ENCODE data around the gene BFSP2.
"Not testable (repeated sequence)": the region's sequence is repeated elsewhere in the genome, so short reads cannot be mapped to it uniquely, and the experiment has no call there.

BFSP2 gene

DNA sequence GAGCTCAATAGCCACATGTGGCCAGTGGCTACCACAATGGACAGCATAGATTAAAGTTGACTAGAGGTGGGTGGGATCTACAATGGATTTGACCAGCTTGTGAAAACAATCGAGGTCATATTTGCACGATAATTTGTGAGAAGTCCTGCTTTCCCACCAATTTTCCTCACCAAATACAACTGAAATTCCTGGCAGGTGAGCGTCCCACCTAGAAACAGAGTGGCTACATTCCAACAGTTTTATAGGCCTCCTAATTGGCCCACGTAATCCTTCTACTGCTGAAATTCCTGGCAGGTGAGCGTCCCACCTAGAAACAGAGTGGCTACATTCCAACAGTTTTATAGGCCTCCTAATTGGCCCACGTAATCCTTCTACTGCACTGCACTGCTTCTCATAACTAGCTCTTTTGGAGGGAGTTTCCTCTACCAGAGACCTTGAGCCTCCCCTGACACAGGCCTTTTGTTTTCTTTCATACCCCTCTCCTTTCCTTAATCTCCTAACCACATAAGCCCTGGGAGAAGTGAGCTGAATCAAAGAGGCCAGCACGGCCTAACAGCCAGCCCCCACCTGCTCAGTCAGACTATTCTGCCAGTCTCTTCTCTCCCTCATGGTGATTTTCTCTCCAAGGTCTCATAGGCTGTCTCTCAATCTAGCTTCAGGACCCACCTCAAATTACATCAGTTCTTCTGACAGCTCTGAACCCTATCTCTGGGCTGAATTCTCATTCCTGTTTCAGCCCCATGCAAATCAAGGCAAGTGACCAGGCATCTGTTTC lies 80.2 kb downstream of the BFSP2 start:
- Histone ChIP-seq H3K4me1 (ENCODE audit: control insufficient read depth, low read length) (peaks cover 91% of the 10 kb centered on the region), H3K27ac (ENCODE audit: low read depth, low read length) (peak overlapping the region; percentile 97)
- TF ChIP-seq, protein P1, sequence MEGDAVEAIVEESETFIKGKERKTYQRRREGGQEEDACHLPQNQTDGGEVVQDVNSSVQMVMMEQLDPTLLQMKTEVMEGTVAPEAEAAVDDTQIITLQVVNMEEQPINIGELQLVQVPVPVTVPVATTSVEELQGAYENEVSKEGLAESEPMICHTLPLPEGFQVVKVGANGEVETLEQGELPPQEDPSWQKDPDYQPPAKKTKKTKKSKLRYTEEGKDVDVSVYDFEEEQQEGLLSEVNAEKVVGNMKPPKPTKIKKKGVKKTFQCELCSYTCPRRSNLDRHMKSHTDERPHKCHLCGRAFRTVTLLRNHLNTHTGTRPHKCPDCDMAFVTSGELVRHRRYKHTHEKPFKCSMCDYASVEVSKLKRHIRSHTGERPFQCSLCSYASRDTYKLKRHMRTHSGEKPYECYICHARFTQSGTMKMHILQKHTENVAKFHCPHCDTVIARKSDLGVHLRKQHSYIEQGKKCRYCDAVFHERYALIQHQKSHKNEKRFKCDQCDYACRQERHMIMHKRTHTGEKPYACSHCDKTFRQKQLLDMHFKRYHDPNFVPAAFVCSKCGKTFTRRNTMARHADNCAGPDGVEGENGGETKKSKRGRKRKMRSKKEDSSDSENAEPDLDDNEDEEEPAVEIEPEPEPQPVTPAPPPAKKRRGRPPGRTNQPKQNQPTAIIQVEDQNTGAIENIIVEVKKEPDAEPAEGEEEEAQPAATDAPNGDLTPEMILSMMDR (IDR thresholded peaks at IDR 0.05; ENCODE audit: low read depth, low read length, poor library complexity, severe bottlenecking): no peak
- no peak for TF ChIP-seq EZH2phosphoT487 (IDR thresholded peaks at IDR 0.05; ENCODE audit: borderline replicate concordance, low read length)

DNA sequence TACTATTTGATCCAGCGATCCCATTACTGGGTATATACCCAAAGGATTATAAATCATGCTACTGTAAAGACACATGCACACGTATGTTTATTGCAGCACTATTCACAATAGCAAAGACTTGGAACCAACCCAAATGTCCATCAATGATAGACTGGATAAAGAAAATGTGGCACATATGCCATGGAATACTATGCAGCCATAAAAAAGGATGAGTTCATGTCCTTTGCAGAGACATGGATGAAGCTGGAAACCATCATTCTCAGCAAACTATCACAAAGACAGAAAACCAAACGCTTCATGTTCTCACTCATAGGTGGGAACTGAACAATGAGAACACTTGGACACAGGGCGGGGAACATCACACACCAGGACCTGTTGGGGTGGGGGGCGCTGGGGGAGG lies 82.6 kb downstream of the BFSP2 start:
- peaks cover 51% of the 10 kb centered on the region for H3F3A ChIP-seq (ENCODE audit: control insufficient read depth, insufficient read depth)
- peaks cover 66% of the 10 kb centered on the region for H3K79me2 ChIP-seq (ENCODE audit: control insufficient read depth, low read length)
- H3K9me3 ChIP-seq (ENCODE audit: control insufficient read depth, insufficient read depth, low read length): peaks cover 29% of the 10 kb centered on the region
- H4K20me1 ChIP-seq (ENCODE audit: control insufficient read depth, insufficient read depth, low read depth, low read length); H3K4me3 ChIP-seq (ENCODE audit: low read length); H3K4me2 ChIP-seq (ENCODE audit: low read length); H3K27ac ChIP-seq (ENCODE audit: low read depth, low read length); H3K27me3 ChIP-seq (ENCODE audit: control insufficient read depth, low read length); H3K9me2 ChIP-seq (replicated peaks; ENCODE audit: control insufficient read depth, low read length): not testable (repeated sequence)
- H3K36me3 ChIP-seq (ENCODE audit: control insufficient read depth, low read length): peaks cover 37% of the 10 kb centered on the region
- H3K4me1 ChIP-seq (ENCODE audit: control insufficient read depth, low read length): peaks cover 67% of the 10 kb centered on the region

More for the DNA sequence above, 80.2 kb downstream of the BFSP2 start:
- Histone ChIP-seq H4K20me1 (ENCODE audit: control insufficient read depth, insufficient read depth, low read depth, low read length) (no peaks in the 10 kb centered on the region), H3K9me2 (replicated peaks; ENCODE audit: control insufficient read depth, low read length) (no peaks in the 10 kb centered on the region), H3K4me3 (ENCODE audit: low read length) (peak overlapping the region; percentile 57), H3K27me3 (ENCODE audit: control insufficient read depth, low read length) (no peaks in the 10 kb centered on the region), H3F3A (ENCODE audit: control insufficient read depth, insufficient read depth) (peaks cover 73% of the 10 kb centered on the region), H3K9me3 (ENCODE audit: control insufficient read depth, insufficient read depth, low read length) (peaks cover 11% of the 10 kb centered on the region; the same call in 1 of the 2 replicates), H3K4me2 (ENCODE audit: low read length) (peak overlapping the region; percentile 88), H3K36me3 (ENCODE audit: control insufficient read depth, low read length) (peaks cover 33% of the 10 kb centered on the region), H3K79me2 (ENCODE audit: control insufficient read depth, low read length) (peaks cover 61% of the 10 kb centered on the region)

DNA sequence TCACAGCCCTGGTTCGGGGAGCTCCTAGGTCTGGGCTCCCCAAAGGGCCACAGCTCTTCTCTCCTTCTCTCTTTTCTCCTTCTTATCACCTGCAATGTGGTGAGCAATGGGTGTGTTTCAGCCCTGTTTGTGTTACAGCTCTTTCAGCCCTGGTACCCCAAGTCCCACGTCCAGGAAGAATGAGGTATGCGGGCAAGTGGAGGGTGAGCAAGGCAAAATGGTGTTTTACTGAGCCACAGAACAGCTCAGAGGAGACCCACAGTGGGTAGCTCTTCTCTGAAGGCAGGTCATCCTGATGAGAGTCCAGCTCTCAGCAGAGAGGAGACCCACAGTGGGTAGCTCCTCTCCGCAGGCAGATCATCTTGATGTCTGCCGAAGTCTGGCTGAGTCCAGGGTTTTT lies 86.8 kb downstream of the BFSP2 start:
- Histone ChIP-seq H3K79me2 (ENCODE audit: control insufficient read depth, low read length) (peaks cover 77% of the 10 kb centered on the region), H3K4me2 (ENCODE audit: low read length) (no peak overlapping the region), H3K9me2 (replicated peaks; ENCODE audit: control insufficient read depth, low read length) (no peaks in the 10 kb centered on the region), H3K9me3 (ENCODE audit: control insufficient read depth, insufficient read depth, low read length) (peaks cover 35% of the 10 kb centered on the region), H3K4me1 (ENCODE audit: control insufficient read depth, low read length) (peaks cover 67% of the 10 kb centered on the region), H3F3A (ENCODE audit: control insufficient read depth, insufficient read depth) (peaks cover 45% of the 10 kb centered on the region), H4K20me1 (ENCODE audit: control insufficient read depth, insufficient read depth, low read depth, low read length) (no peaks in the 10 kb centered on the region), H3K27me3 (ENCODE audit: control insufficient read depth, low read length) (no peaks in the 10 kb centered on the region), H3K36me3 (ENCODE audit: control insufficient read depth, low read length) (peaks cover 44% of the 10 kb centered on the region), H3K27ac (ENCODE audit: low read depth, low read length) (no peak overlapping the region), H3K4me3 (ENCODE audit: low read length) (no peak overlapping the region)
- TF ChIP-seq EZH2phosphoT487 (IDR thresholded peaks at IDR 0.05; ENCODE audit: borderline replicate concordance, low read length): no peak
- TF ChIP-seq, protein P1 (IDR thresholded peaks at IDR 0.05; ENCODE audit: low read depth, low read length, poor library complexity, severe bottlenecking): no peak

DNA sequence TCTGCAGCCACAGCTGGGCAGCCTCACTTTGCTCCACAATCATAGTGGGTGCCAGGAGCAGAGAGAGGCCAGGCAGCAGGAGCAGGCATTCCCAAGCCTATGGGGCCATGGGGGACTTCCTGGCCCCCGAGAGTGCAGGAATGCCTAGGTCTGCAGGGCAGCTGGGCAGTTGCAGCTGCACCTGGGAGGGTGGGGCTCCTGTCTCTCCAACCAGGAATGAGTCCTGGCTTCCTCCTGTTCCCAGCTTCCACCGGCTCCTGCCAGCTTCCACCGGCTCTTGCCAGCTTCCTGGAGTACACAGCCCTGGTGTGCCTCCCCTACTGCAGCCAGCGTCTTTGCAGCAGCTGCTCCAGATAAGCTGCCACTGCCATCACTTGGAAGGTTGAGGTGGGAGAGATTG lies 87.3 kb downstream of the BFSP2 start:
- H3K36me3 ChIP-seq (ENCODE audit: control insufficient read depth, low read length): peaks cover 44% of the 10 kb centered on the region
- H3K4me3 ChIP-seq (ENCODE audit: low read length): no peak overlapping the region
- H3K9me2 ChIP-seq (replicated peaks; ENCODE audit: control insufficient read depth, low read length): no peaks in the 10 kb centered on the region
- peaks cover 67% of the 10 kb centered on the region for H3K4me1 ChIP-seq (ENCODE audit: control insufficient read depth, low read length)
- H3K4me2 ChIP-seq (ENCODE audit: low read length): no peak overlapping the region
- no peak overlapping the region for H3K27ac ChIP-seq (ENCODE audit: low read depth, low read length)
- peaks cover 45% of the 10 kb centered on the region for H3F3A ChIP-seq (ENCODE audit: control insufficient read depth, insufficient read depth)
- TF ChIP-seq, protein P1 (IDR thresholded peaks at IDR 0.05; ENCODE audit: low read depth, low read length, poor library complexity, severe bottlenecking): no peak
- no peaks in the 10 kb centered on the region for H4K20me1 ChIP-seq (ENCODE audit: control insufficient read depth, insufficient read depth, low read depth, low read length)
- peaks cover 35% of the 10 kb centered on the region for H3K9me3 ChIP-seq (ENCODE audit: control insufficient read depth, insufficient read depth, low read length)
- H3K79me2 ChIP-seq (ENCODE audit: control insufficient read depth, low read length): peaks cover 77% of the 10 kb centered on the region
- no peaks in the 10 kb centered on the region for H3K27me3 ChIP-seq (ENCODE audit: control insufficient read depth, low read length)
